GM12801 (cell line): ENCODE data around the gene KCNK2.

Source experiments
- TF ChIP-seq, protein P1 (sequence below): IDR thresholded peaks from one replicate; pipeline ENCODE4 v1.5.1; 2011; ENCODE audit warnings: control low read depth; ENCODE audit not compliant: insufficient read length; ENCODE audit errors: extremely low read depth

KCNK2 gene

GRCh38 chr1:215151841-215152549 is 69.5 kb downstream of the KCNK2 start:
- TF ChIP-seq, protein P1, sequence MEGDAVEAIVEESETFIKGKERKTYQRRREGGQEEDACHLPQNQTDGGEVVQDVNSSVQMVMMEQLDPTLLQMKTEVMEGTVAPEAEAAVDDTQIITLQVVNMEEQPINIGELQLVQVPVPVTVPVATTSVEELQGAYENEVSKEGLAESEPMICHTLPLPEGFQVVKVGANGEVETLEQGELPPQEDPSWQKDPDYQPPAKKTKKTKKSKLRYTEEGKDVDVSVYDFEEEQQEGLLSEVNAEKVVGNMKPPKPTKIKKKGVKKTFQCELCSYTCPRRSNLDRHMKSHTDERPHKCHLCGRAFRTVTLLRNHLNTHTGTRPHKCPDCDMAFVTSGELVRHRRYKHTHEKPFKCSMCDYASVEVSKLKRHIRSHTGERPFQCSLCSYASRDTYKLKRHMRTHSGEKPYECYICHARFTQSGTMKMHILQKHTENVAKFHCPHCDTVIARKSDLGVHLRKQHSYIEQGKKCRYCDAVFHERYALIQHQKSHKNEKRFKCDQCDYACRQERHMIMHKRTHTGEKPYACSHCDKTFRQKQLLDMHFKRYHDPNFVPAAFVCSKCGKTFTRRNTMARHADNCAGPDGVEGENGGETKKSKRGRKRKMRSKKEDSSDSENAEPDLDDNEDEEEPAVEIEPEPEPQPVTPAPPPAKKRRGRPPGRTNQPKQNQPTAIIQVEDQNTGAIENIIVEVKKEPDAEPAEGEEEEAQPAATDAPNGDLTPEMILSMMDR: no peak

DNA sequence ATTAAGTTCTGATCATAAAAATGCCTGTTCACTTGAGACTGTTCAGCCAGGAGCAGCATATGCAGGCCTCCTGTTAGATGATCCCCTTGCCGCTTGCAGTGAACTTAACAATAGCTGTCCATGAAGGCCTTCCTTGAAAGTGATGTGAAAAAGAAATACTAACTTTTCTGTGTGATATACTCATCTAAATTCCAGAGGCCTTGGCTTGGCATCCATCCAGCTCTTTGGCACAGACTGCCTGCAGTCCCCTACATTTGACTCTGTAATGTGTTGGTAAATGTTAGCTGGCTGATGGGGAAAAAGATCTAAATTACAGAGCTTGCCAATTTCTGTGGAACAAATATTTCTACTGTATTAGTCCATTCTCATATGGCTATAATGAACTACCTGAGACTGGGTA is 73.7 kb downstream of the KCNK2 start:
- TF ChIP-seq, protein P1: no peak

GRCh38 chr1:215160351-215160750 is 77.8 kb downstream of the KCNK2 start:
- TF ChIP-seq, protein P1: no peak

GRCh38 chr1:215166886-215167285 is 84.3 kb downstream of the KCNK2 start:
- TF ChIP-seq, protein P1: no peak

GRCh38 chr1:215181518-215181917 is 99.0 kb downstream of the KCNK2 start:
- TF ChIP-seq, protein P1: no peak

DNA sequence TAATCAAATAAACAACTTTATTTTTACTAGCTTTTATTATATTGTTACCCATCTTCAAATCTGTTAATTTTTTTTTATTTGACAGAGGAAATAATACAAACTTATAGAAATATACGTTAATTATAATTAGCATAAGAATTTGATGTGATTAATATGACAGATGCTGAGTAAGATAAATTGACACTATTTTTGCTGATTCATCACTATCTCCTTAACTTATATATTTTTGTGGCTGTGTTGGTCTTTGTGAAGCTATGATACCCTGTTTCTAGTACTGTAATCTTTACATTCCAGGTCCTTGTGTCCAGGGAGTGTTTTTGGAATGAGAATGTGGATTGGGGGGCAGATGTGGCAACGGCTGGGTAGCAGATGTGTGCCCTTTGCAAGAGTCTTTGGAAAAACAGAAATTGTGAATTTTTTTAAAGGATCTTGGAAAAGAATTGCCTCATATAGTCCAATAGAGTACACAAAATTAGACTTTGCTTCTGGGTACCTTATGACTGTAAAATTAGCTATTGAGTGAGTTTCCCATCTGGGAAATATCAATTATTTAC is 102.6 kb downstream of the KCNK2 start:
- TF ChIP-seq, protein P1: no peak

DNA sequence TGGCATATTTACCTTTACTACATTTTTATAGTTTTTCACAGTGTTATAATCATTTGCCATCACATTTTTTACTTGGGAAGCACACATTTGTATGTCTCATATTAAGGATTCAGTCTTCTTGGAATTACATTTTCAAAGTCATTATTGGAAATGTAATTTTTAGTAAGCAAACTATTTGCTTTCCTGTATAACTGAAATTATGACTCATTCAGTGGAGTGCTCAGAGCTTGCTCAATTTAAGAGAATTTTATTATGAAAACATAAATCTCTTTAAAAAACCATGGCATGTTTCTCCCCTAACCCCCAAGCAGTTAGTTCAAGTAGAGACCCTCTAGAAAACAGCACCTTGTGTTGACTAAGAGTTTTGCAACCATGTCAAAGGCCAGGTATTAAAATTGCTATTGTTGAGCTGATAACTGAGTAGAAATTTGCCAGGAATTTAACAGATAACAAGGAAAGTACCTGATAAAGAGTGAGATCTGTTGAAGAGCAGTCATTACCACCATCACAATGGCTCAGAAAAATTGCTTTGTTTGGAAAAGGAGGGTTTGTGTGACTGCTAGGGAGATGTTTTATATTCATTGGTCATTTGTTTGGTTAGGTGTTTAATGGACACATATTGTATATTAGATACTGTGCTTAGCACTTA is 105.9 kb downstream of the KCNK2 start:
- TF ChIP-seq, protein P1: no peak
